Measurements from ENCODE around the gene BNC1.
"Not testable (repeated sequence)": the region's sequence is repeated elsewhere in the genome, so short reads cannot be mapped to it uniquely, and the experiment has no call there.

The BNC1 gene

DNA sequence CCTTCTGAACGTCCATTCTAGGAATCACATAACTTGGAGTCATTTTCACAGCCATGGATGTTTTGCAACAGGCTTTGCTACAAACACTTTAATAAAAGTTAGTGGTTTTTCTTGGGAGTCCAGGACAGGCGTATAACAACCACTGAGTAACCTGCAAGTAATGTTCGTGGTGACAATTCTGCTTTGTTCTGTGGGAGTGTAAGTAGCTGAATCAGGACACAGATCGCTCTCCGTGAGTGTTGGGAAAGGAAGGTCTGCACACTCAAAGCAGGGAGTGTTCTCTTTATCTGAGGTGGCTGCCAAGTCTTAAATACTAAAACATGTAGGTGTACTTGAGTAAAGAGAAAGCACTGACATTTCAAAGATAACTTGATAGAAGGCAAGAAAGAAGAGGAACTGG is 7.9 kb upstream of the BNC1 start:
- DNase-seq: no peak

GRCh38 chr15:83290236-83290635 is 5.8 kb upstream of the BNC1 start:
- no peak for DNase-seq

DNA sequence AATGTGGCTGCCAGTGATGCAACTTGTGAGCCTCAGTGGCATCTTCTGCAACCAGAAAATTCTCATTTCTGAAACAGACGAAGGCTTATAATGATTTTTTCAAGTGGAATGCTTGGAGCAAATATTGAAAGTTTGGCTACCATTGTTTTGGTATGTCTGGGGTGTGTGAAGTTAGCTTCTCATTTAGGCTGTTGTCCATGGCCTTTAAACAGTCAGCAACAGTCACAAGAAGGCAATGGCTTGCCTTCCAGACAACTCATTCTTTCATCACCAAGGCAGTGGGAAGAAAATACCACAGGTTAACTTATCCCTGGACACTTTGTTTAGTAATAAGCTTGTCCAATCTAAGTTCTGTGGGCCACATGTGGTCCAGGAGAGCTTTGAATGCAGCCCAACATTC is 4.7 kb upstream of the BNC1 start:
- DNase-seq: no peak

- no peak for DNase-seq
Measured at GRCh38 chr15:83288381-83288801, 3.9 kb upstream of the BNC1 start.

- DNase-seq: no peak
Measured at GRCh38 chr15:83287541-83288027, 3.1 kb upstream of the BNC1 start.

DNA sequence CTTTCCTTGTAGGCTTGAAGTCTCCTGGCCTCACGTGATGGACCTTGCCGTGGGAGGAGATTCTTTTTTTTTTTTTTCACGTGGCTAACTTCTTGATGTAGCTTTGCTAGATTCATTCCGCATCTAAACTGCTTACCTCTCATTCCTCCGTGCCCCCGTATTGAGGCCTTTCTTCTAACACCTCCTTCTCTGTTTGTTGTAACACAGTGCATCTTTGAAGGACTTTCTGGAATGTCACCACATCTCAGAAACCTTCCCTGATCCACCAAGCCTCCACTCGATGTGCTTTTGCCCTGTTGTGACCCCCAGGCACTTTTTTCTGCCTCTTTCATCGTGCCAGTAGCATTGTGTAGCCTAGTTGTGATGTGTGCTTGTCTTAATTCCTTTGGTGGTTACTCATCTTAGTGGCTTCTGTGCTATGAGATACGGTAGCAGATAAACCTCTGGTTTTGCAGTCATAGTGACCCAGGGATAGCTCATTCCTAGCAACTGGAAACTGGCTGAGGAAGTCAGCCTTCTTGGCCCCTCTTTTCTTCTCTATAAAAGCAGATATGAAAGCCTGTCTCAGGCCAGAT is 1.6 kb upstream of the BNC1 start:
- DNase-seq: no peak

DNA sequence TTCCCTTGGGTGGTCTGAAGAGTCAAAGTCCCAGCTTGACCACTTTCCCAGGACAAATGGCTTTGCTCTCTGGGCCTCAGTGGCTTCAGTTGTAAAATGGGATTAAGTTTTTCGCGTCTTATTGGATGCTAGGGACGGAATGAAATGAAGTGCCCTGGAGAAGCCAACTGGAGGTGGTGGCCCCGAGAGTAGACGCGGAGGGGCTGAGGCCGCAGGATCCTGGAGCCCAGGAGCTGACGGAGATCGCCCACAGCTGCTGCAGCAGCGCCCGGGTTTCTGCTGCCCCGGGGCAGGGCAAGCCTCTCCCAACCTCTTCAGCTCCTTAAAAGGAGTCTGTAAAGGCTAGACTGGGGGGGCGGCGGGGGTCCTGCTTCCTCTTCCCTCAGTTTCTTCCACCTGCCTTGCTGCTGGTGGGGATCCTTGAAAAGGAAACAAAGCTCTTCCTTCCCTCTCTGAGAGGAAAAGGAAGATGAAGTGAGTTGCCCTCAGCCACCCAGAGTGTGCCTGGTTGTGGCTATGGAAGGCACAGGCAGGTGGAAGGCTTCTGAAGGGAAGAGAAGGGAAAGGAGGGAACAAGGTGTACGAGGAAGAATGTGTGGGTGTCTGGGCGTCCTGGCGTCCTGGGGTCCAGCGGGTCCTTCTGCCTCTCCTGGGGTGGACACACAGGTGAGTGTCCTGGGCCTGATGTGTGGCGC is 967 bp upstream of the BNC1 start:
- no peak for DNase-seq

GRCh38 chr15:83283813-83284558 is 478 bp downstream of the BNC1 start:
- DNase-seq: no peak

GRCh38 chr15:83283138-83283812 is 1.2 kb downstream of the BNC1 start:
- DNase-seq: no peak

GRCh38 chr15:83282776-83283137 is 1.7 kb downstream of the BNC1 start:
- no peak for DNase-seq

DNA sequence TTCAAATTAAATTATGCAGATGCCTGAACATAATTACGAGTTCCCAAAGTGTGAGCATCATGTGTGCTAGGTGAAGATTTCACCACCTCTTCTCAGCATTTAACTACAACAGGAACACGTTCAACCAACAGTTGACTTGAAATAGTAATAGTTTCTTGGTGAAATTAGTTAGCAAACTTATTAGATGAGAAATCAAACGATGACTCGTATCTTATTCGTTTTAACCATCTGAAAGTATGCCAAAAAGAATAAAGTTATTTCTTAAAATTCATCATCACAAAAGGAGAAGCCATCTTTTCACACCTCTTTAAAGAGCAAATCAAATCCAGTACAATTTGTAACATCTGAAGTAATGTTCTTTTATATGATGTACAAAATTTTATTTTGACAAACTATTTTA is 2.3 kb downstream of the BNC1 start:
- no peak for DNase-seq

DNA sequence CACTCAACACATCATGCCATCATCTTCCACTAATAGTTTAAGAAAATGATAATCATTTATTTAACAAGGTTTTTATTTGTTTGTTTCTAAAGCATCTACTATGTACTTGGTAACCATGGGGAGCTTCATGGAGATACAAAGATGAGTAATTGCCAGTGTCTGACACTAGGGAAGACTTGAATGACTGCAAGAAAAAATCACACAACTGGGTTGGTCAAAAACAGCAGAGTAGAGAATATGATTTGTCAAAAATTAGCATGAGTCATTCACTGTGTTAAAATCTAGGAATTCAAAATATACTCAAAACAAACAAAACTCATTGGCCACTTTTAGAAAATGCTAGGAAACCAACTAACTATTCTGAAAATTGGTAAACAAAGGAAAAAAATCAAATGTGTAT is 6.3 kb downstream of the BNC1 start:
- no peak for DNase-seq

DNA sequence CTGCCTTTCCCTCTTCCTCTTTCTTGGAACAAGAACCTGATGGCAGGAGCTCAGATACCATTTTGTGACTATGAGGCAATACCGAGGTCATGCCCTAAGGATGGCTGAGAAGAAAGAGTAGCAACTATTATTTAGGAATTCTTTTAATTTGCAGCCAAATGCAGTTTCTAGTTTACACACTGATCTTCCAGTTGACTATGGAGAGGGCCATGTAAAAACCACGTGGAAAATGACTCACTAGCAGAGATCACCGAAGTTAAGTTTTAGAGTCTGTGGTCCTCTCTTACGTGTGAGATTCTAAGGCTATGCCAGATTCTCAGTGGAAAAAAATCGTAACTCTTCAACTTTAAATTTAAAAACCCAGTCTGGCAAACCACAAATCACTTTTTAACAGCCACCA is 7.8 kb downstream of the BNC1 start:
- DNase-seq: no peak

GRCh38 chr15:83275412-83275811 is 9.1 kb downstream of the BNC1 start:
- DNase-seq: no peak

GRCh38 chr15:83270176-83270575 is 14.3 kb downstream of the BNC1 start:
- DNase-seq: no peak

- DNase-seq: no peak
Measured at GRCh38 chr15:83268147-83268546, 16.3 kb downstream of the BNC1 start.

DNA sequence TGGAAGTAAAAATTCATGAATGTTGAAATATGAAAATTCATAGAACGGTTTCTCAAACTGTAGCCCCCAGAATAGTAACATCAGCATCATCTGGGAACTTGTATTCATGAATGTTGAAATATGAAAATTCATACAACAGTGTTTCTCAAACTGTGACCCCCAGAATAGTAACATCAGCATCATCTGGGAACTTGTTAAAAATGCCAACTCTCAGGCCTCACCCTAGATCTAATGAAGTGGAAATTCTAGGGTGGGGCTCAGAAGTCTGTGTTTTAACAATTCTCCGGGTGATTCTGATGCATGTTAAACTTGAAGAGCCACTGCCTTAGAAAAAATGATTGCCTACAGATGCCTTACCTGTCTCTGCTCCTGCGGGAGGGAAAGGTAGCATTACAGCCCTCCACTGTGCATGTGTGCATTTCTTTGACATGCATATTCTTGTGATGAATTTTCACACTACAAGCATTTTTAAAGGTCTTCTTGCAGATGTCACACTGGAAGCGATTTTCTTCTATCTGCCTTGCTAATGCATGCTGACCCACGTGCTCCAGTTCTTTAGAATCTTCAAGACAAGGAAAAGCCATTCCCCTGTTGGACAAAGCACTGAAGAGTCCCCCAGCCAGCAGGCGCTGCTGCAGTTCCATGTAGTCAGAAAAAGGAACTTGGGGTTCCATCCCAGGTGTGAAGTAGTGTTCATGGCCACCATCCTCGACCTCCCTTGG is 21.7 kb downstream of the BNC1 start:
- DNase-seq: no peak

- DNase-seq: not testable (repeated sequence)
Measured at GRCh38 chr15:83262181-83262580, 22.3 kb downstream of the BNC1 start.

- DNase-seq: no peak
Measured at GRCh38 chr15:83250781-83251180, 33.7 kb downstream of the BNC1 start.

GRCh38 chr15:83249030-83249343 is 35.5 kb downstream of the BNC1 start:
- no peak for DNase-seq

DNA sequence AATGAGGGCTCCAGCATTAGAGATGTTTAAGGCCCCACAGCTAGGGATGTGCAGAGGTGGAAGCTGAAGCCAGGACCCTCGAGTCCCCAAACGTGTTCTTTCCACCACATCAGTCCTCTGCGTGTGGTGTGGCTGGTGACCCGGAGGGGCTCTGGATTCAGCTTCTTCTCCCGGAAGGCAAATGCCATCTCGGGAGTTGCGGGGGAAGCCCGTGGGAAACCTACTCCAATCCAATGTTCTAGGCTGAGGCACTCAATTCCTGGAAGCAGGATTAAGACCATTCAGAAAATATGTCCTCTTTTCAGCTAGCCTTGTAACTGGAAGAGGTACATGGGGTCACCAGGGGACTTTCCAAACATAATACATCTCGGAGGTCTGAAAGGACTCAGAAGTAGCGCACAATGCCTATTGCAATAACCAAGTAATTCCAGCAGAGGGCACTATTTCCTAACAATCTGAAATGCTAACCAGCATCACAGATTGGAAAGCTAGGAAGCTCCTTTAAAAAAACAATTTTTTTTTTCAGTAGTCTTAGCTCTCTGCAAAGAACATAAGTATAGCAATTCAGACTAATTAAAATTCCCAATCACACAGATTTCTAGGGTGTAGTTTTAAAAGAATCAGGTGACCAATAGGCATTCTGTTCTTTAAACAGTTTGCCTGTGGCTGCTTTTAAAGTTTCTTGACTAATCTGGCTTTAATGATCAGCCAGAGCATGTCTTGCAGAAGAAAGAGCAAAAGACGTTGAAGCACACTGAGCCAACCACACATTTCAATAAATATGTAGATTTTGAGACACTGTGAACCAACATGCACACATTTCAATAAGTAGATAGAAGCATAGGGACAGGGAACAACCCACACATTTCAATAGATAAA is 36.1 kb downstream of the BNC1 start:
- DNase-seq: peak; percentile 23

DNA sequence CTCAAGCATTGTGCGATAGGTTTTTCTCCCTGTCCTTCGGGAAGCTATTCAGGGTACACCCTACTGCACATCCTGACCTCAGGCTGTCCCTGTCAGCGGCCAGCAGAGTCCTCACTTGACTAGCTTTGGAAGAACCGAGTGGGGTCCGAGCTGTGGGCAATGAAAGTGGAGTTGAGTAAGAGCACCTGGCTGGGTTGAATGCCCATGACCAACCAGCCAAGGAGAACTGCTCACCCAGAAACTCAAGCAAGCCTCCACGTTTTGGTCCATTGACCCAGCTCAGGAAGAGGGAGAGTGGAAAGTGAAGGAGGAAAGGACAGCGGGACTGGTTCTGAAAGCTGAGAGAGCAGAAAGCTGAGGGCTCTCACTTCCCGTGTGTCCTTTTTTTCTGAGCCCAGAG is 40.8 kb downstream of the BNC1 start:
- no peak for DNase-seq

Measured in COR-L47 (cell line).